ENCODE results near the gene CDC123.
"Not testable (repeated sequence)": the region's sequence is repeated elsewhere in the genome, so short reads cannot be mapped to it uniquely, and the experiment has no call there.

The CDC123 gene

GRCh38 chr10:12193193-12193592, 2.8 kb upstream of the CDC123 start:
- DNase-seq = no peak

DNA sequence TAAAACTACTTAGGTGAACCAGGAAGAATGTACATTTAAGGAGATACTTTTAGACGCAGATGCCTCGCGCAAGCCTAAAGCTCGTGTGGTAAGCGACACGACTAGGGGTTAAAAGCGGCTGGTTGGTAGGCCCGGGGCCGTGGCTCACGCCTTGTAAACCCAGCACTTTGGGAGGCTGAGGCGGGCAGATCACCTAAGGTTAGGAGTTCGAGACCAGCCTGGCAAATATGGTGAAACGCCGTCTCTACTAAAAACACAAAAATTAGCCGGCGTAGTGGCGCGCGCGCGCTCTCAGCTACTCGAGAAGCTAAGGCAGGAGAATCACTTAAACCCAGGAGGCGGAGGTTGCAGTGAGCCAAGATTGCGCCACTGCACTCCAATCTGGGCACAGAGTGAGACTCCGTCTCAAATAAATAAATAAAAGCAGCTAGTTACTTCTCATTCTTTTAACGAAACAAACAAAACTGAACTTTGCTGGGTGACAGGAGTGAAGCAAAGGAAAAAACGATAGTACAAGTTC, 1.2 kb upstream of the CDC123 start:
- DNase-seq = peak; percentile 43

- DNase-seq = no peak
Observed at GRCh38 chr10:12195281-12195602, 746 bp upstream of the CDC123 start.

DNA sequence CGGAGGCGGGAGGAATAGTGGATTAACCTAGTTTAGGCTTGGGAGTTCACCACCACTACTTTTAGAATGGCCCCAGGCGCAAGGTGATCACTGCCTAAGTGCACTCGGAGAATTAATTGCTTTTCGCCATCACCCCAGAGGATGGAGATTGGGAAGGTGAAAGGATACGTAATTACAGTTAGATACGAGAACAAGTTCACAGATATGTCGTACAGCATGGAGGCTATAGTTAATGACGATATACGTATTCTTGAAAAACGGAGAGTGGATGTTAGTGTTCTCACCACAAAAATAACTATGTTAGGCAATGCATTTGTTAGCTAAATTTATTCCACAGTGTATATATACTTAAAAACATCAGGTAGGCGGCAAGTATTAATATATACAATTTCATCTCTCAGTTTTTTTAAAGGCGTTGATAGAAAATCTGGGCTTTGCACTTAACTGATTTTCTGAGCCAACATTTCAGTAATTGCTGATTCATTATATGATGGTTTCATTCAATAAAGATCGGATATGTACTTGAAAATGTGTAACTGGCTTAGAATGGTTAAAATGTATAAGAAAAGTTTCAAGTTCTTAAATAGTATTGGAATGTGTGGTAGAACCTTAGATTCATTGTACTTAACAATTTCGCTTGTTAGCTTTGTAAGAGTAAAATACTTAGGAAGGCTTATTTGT, 683 bp downstream of the CDC123 start:
- no peak for DNase-seq

GRCh38 chr10:12198156-12198555, 2.2 kb downstream of the CDC123 start:
- no peak for DNase-seq

- DNase-seq = no peak
Observed at GRCh38 chr10:12200850-12201249, 4.9 kb downstream of the CDC123 start.

- no peak for DNase-seq
Observed at GRCh38 chr10:12201543-12201942, 5.6 kb downstream of the CDC123 start.

- no peak for DNase-seq
Observed at GRCh38 chr10:12202226-12202625, 6.2 kb downstream of the CDC123 start.

DNA sequence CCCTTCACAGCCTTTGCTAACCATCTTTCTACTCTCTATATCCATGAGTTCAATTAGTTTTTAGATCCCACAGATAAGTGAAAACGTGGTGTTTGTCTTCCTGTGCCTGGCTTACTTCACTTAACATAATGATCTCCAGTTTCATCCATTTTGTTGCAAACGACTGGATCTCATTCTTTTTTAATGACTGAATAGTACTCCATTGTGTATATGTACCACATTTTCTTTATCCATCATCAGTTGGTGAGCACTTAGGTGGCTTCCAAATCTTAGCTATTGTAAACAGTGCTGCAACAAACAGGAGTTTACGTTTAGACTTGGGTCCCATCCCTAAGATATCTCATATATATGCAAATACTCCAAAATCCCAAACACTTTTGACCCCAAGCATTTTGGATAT, 9.1 kb downstream of the CDC123 start:
- DNase-seq = no peak

- no peak for DNase-seq
Observed at GRCh38 chr10:12207114-12207513, 11.1 kb downstream of the CDC123 start.

GRCh38 chr10:12208460-12208859, 12.5 kb downstream of the CDC123 start:
- DNase-seq = no peak

DNA sequence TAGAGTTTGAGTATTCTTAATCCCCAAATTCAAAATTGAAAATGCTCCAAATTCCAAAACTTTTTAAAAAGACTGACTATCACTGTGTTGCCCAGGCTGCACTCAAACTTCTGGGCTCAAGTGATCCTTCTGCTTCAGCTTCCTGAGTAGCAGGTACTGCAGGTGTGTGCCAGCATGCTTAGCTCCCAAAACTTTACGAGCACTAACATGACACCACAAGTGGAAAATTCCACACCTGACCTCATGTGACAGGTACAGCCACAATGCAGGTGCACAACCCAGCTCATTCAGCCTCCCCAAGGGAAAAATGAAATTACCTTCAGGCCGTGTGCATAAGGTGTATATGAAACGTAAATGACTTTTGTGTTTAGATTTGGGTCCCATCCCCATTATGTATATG, 16.5 kb downstream of the CDC123 start:
- no peak for DNase-seq

GRCh38 chr10:12213621-12214020, 17.6 kb downstream of the CDC123 start:
- DNase-seq = no peak

- DNase-seq = peak; percentile 36
Observed at GRCh38 chr10:12214093-12214492, 18.1 kb downstream of the CDC123 start.

- peak; percentile 59 for DNase-seq
Observed at GRCh38 chr10:12214763-12215218, 18.8 kb downstream of the CDC123 start.

DNA sequence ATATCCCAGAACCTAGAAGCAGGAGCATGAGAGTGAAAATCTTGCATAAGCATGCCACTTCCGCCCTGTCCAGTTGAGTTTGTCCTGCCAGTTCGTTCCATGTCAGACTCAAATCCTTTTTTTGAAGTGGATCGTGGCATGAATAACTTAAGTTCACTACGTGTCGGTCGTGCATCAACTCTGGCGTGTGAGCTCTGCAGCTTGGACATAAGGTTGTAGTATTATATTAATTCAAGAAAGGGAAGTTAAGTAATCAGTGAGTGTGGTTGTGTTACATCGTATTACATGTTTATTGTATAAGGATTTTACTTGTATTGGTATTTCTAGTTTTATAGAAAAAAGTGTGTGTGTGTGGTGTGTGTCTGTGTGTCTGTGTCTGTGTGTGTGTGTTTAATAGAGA, 23.0 kb downstream of the CDC123 start:
- no peak for DNase-seq

DNA sequence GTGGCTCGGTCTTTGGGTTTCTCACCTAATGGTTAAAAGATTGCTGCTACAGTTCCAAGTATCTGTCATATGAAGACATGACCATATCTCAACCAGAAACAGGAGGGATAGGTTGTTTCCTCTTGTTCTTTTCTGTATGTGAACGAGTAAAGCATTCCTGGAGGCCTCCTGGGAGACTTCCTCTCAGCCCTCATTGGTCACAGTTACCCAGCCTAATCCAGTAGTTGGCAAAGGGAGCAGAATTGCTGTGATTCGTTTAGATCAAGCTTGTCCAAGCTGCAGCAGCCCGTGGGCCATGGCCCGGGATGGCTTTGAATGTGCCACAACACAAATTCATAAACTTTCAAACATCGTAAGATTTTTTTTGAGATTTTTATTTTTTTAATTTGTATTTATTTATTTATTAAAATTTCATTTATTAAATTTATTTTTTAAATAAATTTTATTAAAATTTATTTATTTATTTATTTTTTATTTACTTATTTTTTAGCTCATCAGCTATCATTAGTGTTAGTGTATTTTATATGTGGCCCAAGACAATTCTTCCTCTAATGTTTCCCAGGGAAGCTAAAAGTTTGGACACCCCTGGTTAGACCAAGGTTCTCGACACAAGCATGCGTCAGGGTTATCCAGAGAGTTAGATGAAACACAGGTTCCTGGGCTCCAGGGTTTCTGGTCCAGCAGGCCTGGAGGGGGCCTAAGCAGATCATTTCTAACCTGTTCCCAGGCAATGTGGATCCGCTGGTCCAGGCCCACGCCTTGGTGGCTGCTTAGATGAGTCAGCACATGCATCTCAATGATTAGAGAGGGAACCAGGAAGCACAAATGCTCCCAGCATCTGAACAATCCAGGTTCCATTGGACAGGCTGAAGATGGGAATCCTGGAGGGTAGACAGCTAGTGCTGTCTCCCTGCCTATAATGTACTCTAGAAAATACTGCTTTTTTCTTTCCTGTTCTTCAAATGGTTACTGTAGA, 25.6 kb downstream of the CDC123 start:
- DNase-seq = peak; percentile 1

DNA sequence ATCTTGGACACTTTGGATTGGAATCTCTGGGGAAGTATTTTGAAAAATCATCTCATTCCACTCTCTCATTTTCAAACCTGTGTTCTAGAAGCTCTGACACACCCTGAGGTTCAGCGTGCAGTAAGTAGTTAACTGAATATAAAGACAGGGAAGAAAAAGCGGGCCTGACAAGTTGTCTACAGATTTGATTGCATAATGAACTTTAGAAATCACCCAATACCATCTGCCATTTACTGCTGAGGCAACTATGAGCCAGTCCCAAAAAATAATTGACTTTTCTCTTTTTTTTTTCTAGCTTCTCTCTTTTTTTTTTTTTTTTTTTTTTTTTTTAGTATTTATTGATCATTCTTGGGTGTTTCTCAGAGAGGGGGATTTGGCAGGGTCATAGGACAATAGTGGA, 29.5 kb downstream of the CDC123 start:
- DNase-seq = no peak

GRCh38 chr10:12226438-12226837, 30.4 kb downstream of the CDC123 start:
- DNase-seq = not testable (repeated sequence)

DNA sequence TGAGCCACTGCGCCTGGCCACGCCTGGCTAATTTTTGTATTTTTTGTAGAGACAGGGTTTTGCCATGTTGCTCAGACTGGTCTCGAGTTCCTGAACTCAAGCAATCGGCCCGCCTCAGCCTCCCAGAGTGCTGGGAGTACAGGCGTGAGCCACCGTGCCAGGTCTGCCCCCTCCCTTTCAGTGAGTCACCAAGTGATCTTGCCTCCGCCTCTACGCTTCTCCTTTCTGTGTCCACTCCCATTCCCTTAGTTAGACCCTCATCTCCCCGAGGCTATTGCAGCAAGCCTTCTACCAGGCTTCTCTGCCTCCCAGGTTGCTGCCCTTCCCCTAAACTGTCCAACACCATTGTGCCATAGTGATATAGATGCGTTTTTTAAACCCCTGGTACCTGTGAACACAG, 32.9 kb downstream of the CDC123 start:
- DNase-seq = no peak

GRCh38 chr10:12234687-12235086, 38.7 kb downstream of the CDC123 start:
- DNase-seq = not testable (repeated sequence)

GRCh38 chr10:12235116-12235694, 39.2 kb downstream of the CDC123 start:
- DNase-seq = no peak

DNA sequence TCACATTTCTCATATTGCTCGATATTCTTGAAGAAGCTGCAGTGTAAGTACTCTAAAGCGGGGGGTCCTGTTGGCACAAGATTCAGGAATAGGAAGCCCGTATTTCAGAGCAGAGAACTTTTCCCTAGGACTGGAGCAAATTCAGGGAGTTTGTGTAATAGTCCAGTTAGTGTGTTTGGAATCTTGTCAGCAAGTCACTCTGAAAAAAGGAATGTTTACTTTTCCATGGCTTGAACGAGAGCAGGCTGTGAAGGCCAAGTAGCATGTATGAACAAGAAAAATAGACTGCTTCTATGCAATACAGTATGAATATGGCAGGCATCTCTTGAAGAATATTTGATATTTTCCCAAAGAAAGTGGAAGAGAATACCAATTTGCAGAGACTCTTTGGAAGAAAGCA, 39.8 kb downstream of the CDC123 start:
- no peak for DNase-seq

Data from NCI-H69 (cell line).